ENCODE measurements around the gene CLTCL1.

The CLTCL1 gene

GRCh38 chr22:19150482-19151328 lies 140.8 kb downstream of the CLTCL1 start:
- Histone ChIP-seq H3K4me3 (ENCODE audit: low read depth in 1 of 2, low read length in 2 of 2) (no peak overlapping the region), H3K27me3 (ENCODE audit: control insufficient read depth in 1 of 2, insufficient read depth in 2 of 2, low read length in 2 of 2) (peaks cover 8 to 38% of the 10 kb centered on the region in 2 donors), H3K9me3 (ENCODE audit: low read length) (no peaks in the 10 kb centered on the region), H3K4me1 (ENCODE audit: insufficient read depth, low read length) (no peaks in the 10 kb centered on the region), H3K36me3 (ENCODE audit: insufficient read depth, low read length) (no peaks in the 10 kb centered on the region), H3K27ac (ENCODE audit: low read depth, low read length) (no peak overlapping the region), H3K9ac (ENCODE audit: low read length) (no peak overlapping the region)

GRCh38 chr22:19149991-19150390 lies 141.5 kb downstream of the CLTCL1 start, which contains the start of gene GSC2:
Gene GSC2 (minus strand): TSS chr22:19150292. CDS start chr22:19150283, 9 bp downstream.
- Histone ChIP-seq H3K27me3 (ENCODE audit: control insufficient read depth in 1 of 2, insufficient read depth in 2 of 2, low read length in 2 of 2) (peaks cover 8 to 38% of the 10 kb centered on the region in 2 donors), H3K4me3 (ENCODE audit: low read depth in 1 of 2, low read length in 2 of 2) (no peak within 1 kb of the TSS), H3K27ac (ENCODE audit: low read depth, low read length) (no peak within 1 kb of the TSS), H3K4me1 (ENCODE audit: insufficient read depth, low read length) (no peaks in the 10 kb centered on the region), H3K9me3 (ENCODE audit: low read length) (no peaks in the 10 kb centered on the region), H3K9ac (ENCODE audit: low read length) (no peak within 1 kb of the TSS), H3K36me3 (ENCODE audit: insufficient read depth, low read length) (no peaks in the 10 kb centered on the region)

DNA sequence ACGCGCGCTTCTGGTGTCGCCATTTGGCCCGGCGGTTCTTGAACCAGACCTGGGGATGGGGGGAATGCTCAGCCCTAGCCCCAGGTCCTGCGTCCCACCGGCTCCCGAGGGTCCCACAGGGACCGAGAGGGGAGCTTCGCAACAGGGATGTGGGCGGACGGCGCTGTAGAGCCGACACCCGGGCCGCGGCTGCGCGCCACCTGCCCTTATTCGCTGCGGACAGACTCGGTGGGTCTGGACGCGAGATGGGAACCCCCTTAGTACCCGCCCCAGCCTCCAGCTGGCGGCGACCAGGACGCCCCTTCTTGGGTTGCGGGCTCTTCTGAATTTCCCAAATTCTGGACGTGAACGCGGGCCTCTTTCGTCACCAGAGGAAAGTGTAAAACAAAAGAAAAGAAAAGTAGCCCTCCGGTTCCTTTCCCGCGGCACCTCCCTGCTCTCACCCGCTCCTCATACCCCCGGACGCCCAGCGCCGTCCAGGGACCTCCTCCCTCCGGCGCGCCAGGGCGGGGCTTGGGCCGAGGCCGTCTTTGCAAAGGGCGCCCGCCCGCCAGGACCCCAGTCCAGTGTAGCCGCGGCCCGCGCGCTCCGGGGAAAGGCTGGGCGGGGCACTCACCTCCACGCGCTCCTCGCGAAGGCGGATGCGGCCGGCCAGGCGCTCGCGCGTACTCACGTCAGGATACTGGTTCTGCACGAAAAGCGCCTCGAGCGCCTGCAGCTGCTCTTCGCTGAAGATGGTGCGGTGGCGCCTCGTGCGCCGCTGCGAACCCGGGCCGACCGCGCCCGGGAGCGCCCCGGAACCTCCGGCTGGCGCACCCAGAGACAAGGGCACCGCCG lies 142.3 kb downstream of the CLTCL1 start:
- no peak overlapping the region for H3K9ac ChIP-seq (ENCODE audit: low read length)
- H3K36me3 ChIP-seq (ENCODE audit: insufficient read depth, low read length) = no peaks in the 10 kb centered on the region
- no peaks in the 10 kb centered on the region for H3K9me3 ChIP-seq (ENCODE audit: low read length)
- H3K27ac ChIP-seq (ENCODE audit: low read depth, low read length) = no peak overlapping the region
- H3K27me3 ChIP-seq (ENCODE audit: control insufficient read depth in 1 of 2, insufficient read depth in 2 of 2, low read length in 2 of 2) = peaks cover 8 to 38% of the 10 kb centered on the region in 2 donors
- H3K4me3 ChIP-seq (ENCODE audit: low read depth in 1 of 2, low read length in 2 of 2) = no peak overlapping the region
- H3K4me1 ChIP-seq (ENCODE audit: insufficient read depth, low read length) = no peaks in the 10 kb centered on the region

DNA sequence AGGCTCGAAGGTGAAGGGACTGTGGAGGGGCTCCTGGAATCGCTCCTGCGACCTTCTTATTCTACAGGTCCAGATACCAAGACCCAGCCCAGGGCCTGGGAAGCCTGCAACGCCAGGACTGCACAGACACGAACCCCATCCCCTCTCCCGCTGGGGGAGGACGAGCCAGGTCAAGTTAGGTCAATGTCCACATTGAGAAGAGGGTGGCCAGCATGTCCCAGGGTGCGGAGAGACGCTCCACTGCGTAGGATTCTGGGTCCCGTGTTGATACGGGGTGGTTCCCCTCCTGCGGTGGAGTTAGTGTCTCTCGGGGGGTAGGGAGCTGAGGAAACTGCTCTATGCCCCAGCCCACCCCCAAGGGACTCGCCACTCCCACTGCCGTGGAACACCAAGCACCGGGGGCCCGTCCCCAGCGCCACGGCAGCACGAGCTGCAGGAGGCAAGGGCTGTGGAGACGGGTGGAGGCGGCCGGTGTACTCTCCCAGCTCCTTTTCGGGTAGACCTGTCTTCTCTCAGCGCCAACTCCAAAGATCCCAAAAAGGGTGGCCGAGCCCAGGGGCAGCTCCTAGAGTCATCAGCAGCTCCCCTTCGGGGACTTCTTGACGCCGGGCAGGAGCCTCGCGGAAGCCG lies 143.0 kb downstream of the CLTCL1 start:
- H3K9ac ChIP-seq (ENCODE audit: low read length) = no peak overlapping the region
- no peaks in the 10 kb centered on the region for H3K9me3 ChIP-seq (ENCODE audit: low read length)
- H3K27me3 ChIP-seq (ENCODE audit: control insufficient read depth in 1 of 2, insufficient read depth in 2 of 2, low read length in 2 of 2) = peaks cover 8 to 38% of the 10 kb centered on the region in 2 donors
- H3K4me3 ChIP-seq (ENCODE audit: low read depth in 1 of 2, low read length in 2 of 2) = no peak overlapping the region
- H3K4me1 ChIP-seq (ENCODE audit: insufficient read depth, low read length) = peaks cover 3% of the 10 kb centered on the region
- H3K27ac ChIP-seq (ENCODE audit: low read depth, low read length) = no peak overlapping the region
- no peaks in the 10 kb centered on the region for H3K36me3 ChIP-seq (ENCODE audit: insufficient read depth, low read length)

GRCh38 chr22:19147195-19147780 lies 144.2 kb downstream of the CLTCL1 start:
- H3K9ac ChIP-seq (ENCODE audit: low read length) = no peak overlapping the region
- peaks cover 4% of the 10 kb centered on the region for H3K36me3 ChIP-seq (ENCODE audit: insufficient read depth, low read length)
- no peaks in the 10 kb centered on the region for H3K9me3 ChIP-seq (ENCODE audit: low read length)
- no peak overlapping the region for H3K4me3 ChIP-seq (ENCODE audit: low read depth in 1 of 2, low read length in 2 of 2)
- H3K27me3 ChIP-seq (ENCODE audit: control insufficient read depth in 1 of 2, insufficient read depth in 2 of 2, low read length in 2 of 2) = peaks cover 8 to 33% of the 10 kb centered on the region in 2 donors
- H3K27ac ChIP-seq (ENCODE audit: low read depth, low read length) = no peak overlapping the region
- H3K4me1 ChIP-seq (ENCODE audit: insufficient read depth, low read length) = peaks cover 8% of the 10 kb centered on the region

- H3K27me3 ChIP-seq (ENCODE audit: control insufficient read depth in 1 of 2, insufficient read depth in 2 of 2, low read length in 2 of 2) = peaks cover 3 to 29% of the 10 kb centered on the region in 2 donors
- H3K4me1 ChIP-seq (ENCODE audit: insufficient read depth, low read length) = peaks cover 8% of the 10 kb centered on the region
- no peaks in the 10 kb centered on the region for H3K9me3 ChIP-seq (ENCODE audit: low read length)
- H3K9ac ChIP-seq (ENCODE audit: low read length) = no peak overlapping the region
- no peak overlapping the region for H3K27ac ChIP-seq (ENCODE audit: low read depth, low read length)
- H3K4me3 ChIP-seq (ENCODE audit: low read depth in 1 of 2, low read length in 2 of 2) = no peak overlapping the region
- peaks cover 9% of the 10 kb centered on the region for H3K36me3 ChIP-seq (ENCODE audit: insufficient read depth, low read length)
Measured at GRCh38 chr22:19146215-19146968, 145.1 kb downstream of the CLTCL1 start.

- peaks cover 34% of the 10 kb centered on the region for H3K36me3 ChIP-seq (ENCODE audit: insufficient read depth, low read length)
- peaks cover 0 to 12% of the 10 kb centered on the region in 2 donors for H3K27me3 ChIP-seq (ENCODE audit: control insufficient read depth in 1 of 2, insufficient read depth in 2 of 2, low read length in 2 of 2)
- H3K9ac ChIP-seq (ENCODE audit: low read length) = peak overlapping the region; percentile 55
- peak overlapping the region; percentile 83 for H3K27ac ChIP-seq (ENCODE audit: low read depth, low read length)
- H3K4me3 ChIP-seq (ENCODE audit: low read depth in 1 of 2, low read length in 2 of 2) = peak overlapping the region; percentile 72 to 98
- H3K4me1 ChIP-seq (ENCODE audit: insufficient read depth, low read length) = peaks cover 8% of the 10 kb centered on the region
- H3K9me3 ChIP-seq (ENCODE audit: low read length) = no peaks in the 10 kb centered on the region
Measured at GRCh38 chr22:19143967-19144400, 147.5 kb downstream of the CLTCL1 start.

DNA sequence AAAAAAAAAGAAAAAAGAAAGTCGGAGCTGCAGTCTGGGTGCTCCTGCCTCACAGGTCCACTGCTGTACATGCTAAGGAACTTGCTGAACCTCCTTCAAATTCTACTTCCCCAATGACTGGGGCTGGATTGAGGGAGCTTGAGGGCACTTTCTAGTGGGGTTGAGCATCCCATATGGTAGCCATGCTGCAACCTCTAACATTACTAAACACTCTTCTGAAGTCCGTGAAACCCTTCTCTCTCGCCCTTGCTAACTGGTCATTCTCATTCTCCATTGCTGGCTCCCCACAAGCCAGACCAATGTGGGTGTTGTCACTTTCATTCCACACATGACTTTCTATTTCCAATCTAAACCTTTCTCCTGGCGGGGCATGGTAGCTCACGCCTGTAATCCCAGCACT lies 148.3 kb downstream of the CLTCL1 start:
- Histone ChIP-seq H3K27me3 (ENCODE audit: control insufficient read depth in 1 of 2, insufficient read depth in 2 of 2, low read length in 2 of 2) (peaks cover 0 to 5% of the 10 kb centered on the region in 2 donors), H3K4me3 (ENCODE audit: low read depth in 1 of 2, low read length in 2 of 2) (peak overlapping the region; percentile 72 to 98), H3K27ac (ENCODE audit: low read depth, low read length) (no peak overlapping the region), H3K4me1 (ENCODE audit: insufficient read depth, low read length) (peaks cover 8% of the 10 kb centered on the region), H3K36me3 (ENCODE audit: insufficient read depth, low read length) (peaks cover 41% of the 10 kb centered on the region), H3K9me3 (ENCODE audit: low read length) (no peaks in the 10 kb centered on the region), H3K9ac (ENCODE audit: low read length) (no peak overlapping the region)

DNA sequence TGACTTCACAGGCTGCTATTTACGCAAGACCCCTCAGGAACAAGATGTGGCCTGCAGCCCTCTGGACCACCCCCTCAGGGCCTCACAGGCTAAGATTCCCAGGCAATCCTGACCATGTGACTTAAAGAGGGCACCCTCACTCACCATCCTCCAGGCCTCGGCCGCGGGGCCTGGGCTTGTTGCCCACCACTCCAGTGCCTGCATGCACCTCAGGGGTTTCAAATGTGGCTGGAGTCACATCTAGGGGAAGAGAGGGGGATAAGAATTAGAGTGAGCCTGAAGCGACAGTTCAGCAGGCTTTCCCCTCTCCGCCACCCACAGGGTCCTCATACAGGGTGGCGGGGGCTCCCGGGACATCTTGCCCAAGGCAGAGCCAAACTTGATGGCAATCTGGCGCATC lies 149.1 kb downstream of the CLTCL1 start:
- Histone ChIP-seq H3K27ac (ENCODE audit: low read depth, low read length) (no peak overlapping the region), H3K9me3 (ENCODE audit: low read length) (no peaks in the 10 kb centered on the region), H3K4me3 (ENCODE audit: low read depth in 1 of 2, low read length in 2 of 2) (no peak overlapping the region), H3K27me3 (ENCODE audit: control insufficient read depth in 1 of 2, insufficient read depth in 2 of 2, low read length in 2 of 2) (no peaks in the 10 kb centered on the region), H3K4me1 (ENCODE audit: insufficient read depth, low read length) (peaks cover 8% of the 10 kb centered on the region), H3K9ac (ENCODE audit: low read length) (no peak overlapping the region), H3K36me3 (ENCODE audit: insufficient read depth, low read length) (peaks cover 49% of the 10 kb centered on the region)

DNA sequence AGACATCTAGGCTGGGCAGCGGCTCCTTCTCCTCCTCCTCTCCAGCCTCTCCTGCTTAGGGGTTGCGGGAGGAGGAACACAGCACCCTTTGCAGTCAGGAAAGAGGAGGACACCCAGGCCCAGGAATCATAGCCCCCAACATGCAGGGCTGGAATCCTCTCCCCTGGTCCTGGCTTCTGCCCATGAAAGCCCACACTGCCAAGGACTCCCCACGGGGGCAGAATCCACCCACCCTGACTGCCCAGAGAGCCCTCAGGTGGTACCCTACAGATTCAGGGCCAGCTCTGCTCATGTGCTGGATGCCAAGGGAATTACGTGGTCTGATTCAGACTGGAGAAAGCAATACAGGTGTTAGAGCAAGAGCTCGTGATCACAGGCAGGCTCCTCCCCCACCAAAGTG lies 151.5 kb downstream of the CLTCL1 start:
- H3K27ac ChIP-seq (ENCODE audit: low read depth, low read length) = no peak overlapping the region
- H3K9me3 ChIP-seq (ENCODE audit: low read length) = no peaks in the 10 kb centered on the region
- no peak overlapping the region for H3K9ac ChIP-seq (ENCODE audit: low read length)
- H3K36me3 ChIP-seq (ENCODE audit: insufficient read depth, low read length) = peaks cover 69% of the 10 kb centered on the region
- peaks cover 8% of the 10 kb centered on the region for H3K4me1 ChIP-seq (ENCODE audit: insufficient read depth, low read length)
- H3K4me3 ChIP-seq (ENCODE audit: low read depth in 1 of 2, low read length in 2 of 2) = no peak overlapping the region
- H3K27me3 ChIP-seq (ENCODE audit: control insufficient read depth in 1 of 2, insufficient read depth in 2 of 2, low read length in 2 of 2) = no peaks in the 10 kb centered on the region
